Trophoblast cell (in vitro differentiated cells and primary cell): Measurements from ENCODE around the gene ZNF230.

Source experiments
- DNase-seq, 2 donors: peaks; one replicate each; pipeline ENCODE4 v3.0.0-alpha.2; 2016
- H2AFZ ChIP-seq: 2 replicates; pipeline ENCODE4 v1.6.1; 2013; ENCODE audit warnings: low read length, moderate library complexity, mild to moderate bottlenecking; ENCODE audit not compliant: insufficient read depth, poor library complexity
- H2AK5ac ChIP-seq: 2 replicates; pipeline ENCODE4 v1.6.1; 2013; ENCODE audit warnings: mild to moderate bottlenecking, low read length
- H2BK120ac ChIP-seq: 2 replicates; pipeline ENCODE4 v1.6.1; 2013; ENCODE audit warnings: low read length, mild to moderate bottlenecking, moderate library complexity; ENCODE audit not compliant: insufficient read depth, poor library complexity
- H2BK12ac ChIP-seq: 2 replicates; pipeline ENCODE4 v1.6.1; 2013; ENCODE audit warnings: mild to moderate bottlenecking, low read length, moderate library complexity
- H2BK5ac ChIP-seq: 2 replicates; pipeline ENCODE4 v1.6.1; 2013; ENCODE audit warnings: low read length, low read depth, moderate library complexity, mild to moderate bottlenecking; ENCODE audit not compliant: poor library complexity
- H3K14ac ChIP-seq: 2 replicates; pipeline ENCODE4 v1.6.1; 2013; ENCODE audit warnings: mild to moderate bottlenecking, low read length
- H3K18ac ChIP-seq: 2 replicates; pipeline ENCODE4 v1.6.1; 2013; ENCODE audit warnings: mild to moderate bottlenecking, low read length
- H3K23ac ChIP-seq: 2 replicates; pipeline ENCODE4 v1.6.1; 2013; ENCODE audit warnings: low read length
- H3K27ac ChIP-seq: 2 replicates; pipeline ENCODE4 v1.5.1; 2013; ENCODE audit warnings: low read depth, mild to moderate bottlenecking, inconsistent platforms, low read length, moderate library complexity
- H3K27me3 ChIP-seq: 2 replicates; pipeline ENCODE4 v1.6.1; 2013; ENCODE audit warnings: inconsistent platforms, mild to moderate bottlenecking, low read length, moderate library complexity; ENCODE audit not compliant: insufficient read depth
- H3K36me3 ChIP-seq, 2 experiments: 1 replicate in 1 of 2; 2 replicates in 1 of 2; pipeline ENCODE4 v1.6.1; 2013; ENCODE audit warnings: low read length in 2 of 2, mild to moderate bottlenecking in 2 of 2, moderate library complexity in 1 of 2; ENCODE audit not compliant: insufficient read depth in 2 of 2, control insufficient read depth in 1 of 2
- H3K4ac ChIP-seq: 2 replicates; pipeline ENCODE4 v1.6.1; 2013; ENCODE audit warnings: low read depth, mild to moderate bottlenecking, low read length, moderate library complexity
- H3K4me1 ChIP-seq, 2 experiments: 1 replicate in 1 of 2; 2 replicates in 1 of 2; pipeline ENCODE4 v1.6.1; 2013; ENCODE audit warnings: low read length in 2 of 2, mild to moderate bottlenecking in 2 of 2, moderate library complexity in 1 of 2; ENCODE audit not compliant: insufficient read depth in 2 of 2, control insufficient read depth in 1 of 2
- H3K4me2 ChIP-seq: 2 replicates; pipeline ENCODE4 v1.6.1; 2013; ENCODE audit warnings: inconsistent platforms, mild to moderate bottlenecking, low read length, moderate library complexity
- H3K4me3 ChIP-seq: 2 replicates; pipeline ENCODE4 v1.5.1; 2013; ENCODE audit warnings: mild to moderate bottlenecking, low read depth, low read length, inconsistent platforms
- H3K79me1 ChIP-seq: one replicate; pipeline ENCODE4 v1.6.1; 2013; ENCODE audit warnings: low read length
- H3K79me2 ChIP-seq: 2 replicates; pipeline ENCODE4 v1.6.1; 2013; ENCODE audit warnings: low read length, mild to moderate bottlenecking; ENCODE audit not compliant: control insufficient read depth, insufficient read depth, poor library complexity
- H3K9ac ChIP-seq: 2 replicates; pipeline ENCODE4 v1.6.1; 2013; ENCODE audit warnings: mild to moderate bottlenecking, low read length
- H3K9me3 ChIP-seq: 2 replicates; pipeline ENCODE4 v1.6.1; 2013; ENCODE audit warnings: low read depth, mild to moderate bottlenecking, control low read depth, inconsistent platforms, low read length; ENCODE audit not compliant: insufficient read depth
- H4K12ac ChIP-seq: 2 replicates; pipeline ENCODE4 v1.6.1; 2013; ENCODE audit warnings: low read depth, mild to moderate bottlenecking, low read length, moderate library complexity
- H4K8ac ChIP-seq: 2 replicates; pipeline ENCODE4 v1.6.1; 2013; ENCODE audit warnings: low read depth, mild to moderate bottlenecking, low read length, moderate library complexity
- H4K91ac ChIP-seq: one replicate; pipeline ENCODE4 v1.6.1; 2013; ENCODE audit warnings: low read depth, mild to moderate bottlenecking, low read length, moderate library complexity
- WGBS: extraction: QIAGEN DNeasy Blood & Tissue Kit; methylation state at CpG from one replicate; pipeline ENCODE4 v1.1.7; 2013; ENCODE audit warnings: missing lambda C conversion rate; ENCODE audit not compliant: insufficient read length, insufficient coverage; ENCODE audit errors: extremely low coverage; 5-methylcytosine and 5-hydroxymethylcytosine counted together

The ZNF230 gene

GRCh38 chr19:44032001-44032610 is 29.3 kb downstream of the ZNF230 start:
- Histone ChIP-seq H4K8ac (no peak overlapping the region), H3K27me3 (no peaks in the 10 kb centered on the region), H3K36me3 (peaks cover 6 to 28% of the 10 kb centered on the region in 2 experiments), H3K27ac (no peak overlapping the region), H2AK5ac (no peak overlapping the region), H3K4me1 (no peaks in the 10 kb centered on the region), H3K18ac (no peak overlapping the region), H3K4me2 (no peak overlapping the region), H3K14ac (no peak overlapping the region), H3K4me3 (no peak overlapping the region), H2BK12ac (no peak overlapping the region), H2AFZ (no peak overlapping the region), H3K79me2 (no peaks in the 10 kb centered on the region), H3K9ac (no peak overlapping the region), H2BK120ac (no peak overlapping the region), H4K12ac (no peak overlapping the region), H4K91ac (no peak overlapping the region), H3K79me1 (no peaks in the 10 kb centered on the region), H2BK5ac (no peak overlapping the region), H3K23ac (no peak overlapping the region), H3K9me3 (peaks cover 9% of the 10 kb centered on the region), H3K4ac (no peak overlapping the region)
- WGBS, result no CpG with 5 or more reads among the region's 1 CpG
- DNase-seq, result no peak

GRCh38 chr19:44042147-44042546 is 39.4 kb downstream of the ZNF230 start:
- no peak overlapping the region for H3K14ac ChIP-seq
- no peak overlapping the region for H3K23ac ChIP-seq

DNA sequence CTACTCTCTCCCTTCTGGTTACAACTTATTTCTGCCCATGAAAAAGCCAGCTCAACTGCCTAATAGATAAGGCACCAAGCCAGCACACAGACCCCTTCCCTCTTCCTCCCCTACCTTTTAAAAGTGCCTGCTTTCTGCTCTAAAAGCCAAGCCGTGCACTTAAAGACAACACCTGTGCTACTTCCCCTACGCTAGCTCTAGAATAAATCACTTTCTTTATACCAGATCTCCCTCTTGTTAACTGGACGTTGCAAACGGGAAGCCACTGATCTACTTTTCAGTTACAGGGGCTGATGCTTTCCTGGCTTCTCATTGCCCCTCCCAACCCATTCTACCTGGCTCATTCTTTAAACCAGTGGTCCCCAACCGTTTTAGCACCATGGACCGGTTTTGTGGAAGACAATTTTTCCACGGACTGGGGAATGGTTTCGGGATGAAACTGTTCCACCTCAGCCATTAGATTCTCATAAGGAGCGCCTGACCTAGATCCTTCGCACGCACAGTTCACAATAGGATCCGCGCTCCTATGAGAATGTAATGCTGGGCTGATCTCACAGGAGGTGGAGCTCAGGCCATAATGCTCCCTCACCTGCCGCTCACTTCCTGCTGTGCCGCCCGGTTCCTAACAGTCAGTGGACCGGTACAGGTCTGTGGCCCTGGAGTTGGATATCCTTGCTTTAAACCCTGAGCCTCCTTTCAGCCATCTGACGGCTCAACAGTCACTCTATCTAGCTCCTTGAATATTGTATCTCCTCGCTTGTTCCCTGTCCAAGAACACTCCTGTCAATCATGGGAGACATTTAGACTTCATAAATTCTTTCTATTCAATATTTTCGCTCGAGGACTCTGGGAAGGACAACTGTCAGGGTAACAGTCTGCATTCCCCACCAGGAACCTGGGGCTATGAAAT is 48.2 kb downstream of the ZNF230 start:
- Histone ChIP-seq H3K27ac (no peak overlapping the region), H3K4ac (no peak overlapping the region), H3K18ac (no peak overlapping the region), H2BK12ac (no peak overlapping the region), H2BK5ac (no peak overlapping the region), H4K8ac (peak overlapping the region; percentile 92), H3K4me2 (peak overlapping the region; percentile 81), H4K12ac (peak overlapping the region; percentile 55), H3K9me3 (no peaks in the 10 kb centered on the region), H3K79me2 (peaks cover 3% of the 10 kb centered on the region), H3K23ac (no peak overlapping the region), H2AFZ (peak overlapping the region; percentile 93), H3K79me1 (peaks cover 3% of the 10 kb centered on the region), H3K9ac (no peak overlapping the region), H4K91ac (peak overlapping the region; percentile 19), H2BK120ac (no peak overlapping the region), H3K4me3 (peak overlapping the region; percentile 60), H3K14ac (peak overlapping the region; percentile 42), H2AK5ac (no peak overlapping the region), H3K4me1 (peaks cover 0 to 5% of the 10 kb centered on the region in 2 experiments), H3K27me3 (no peaks in the 10 kb centered on the region), H3K36me3 (peaks cover 2 to 3% of the 10 kb centered on the region in 2 experiments)
- WGBS, result no CpG with 5 or more reads among the region's 21 CpGs
- no peak for DNase-seq

More at GRCh38 chr19:44042147-44042546, 39.4 kb downstream of the ZNF230 start:
- Histone ChIP-seq H3K4me3 (no peak overlapping the region), H3K36me3 (no peaks in the 10 kb centered on the region), H3K9me3 (no peaks in the 10 kb centered on the region), H2AFZ (no peak overlapping the region), H2BK120ac (no peak overlapping the region), H3K4ac (no peak overlapping the region), H4K12ac (no peak overlapping the region), H2AK5ac (no peak overlapping the region), H3K18ac (no peak overlapping the region), H3K4me1 (no peaks in the 10 kb centered on the region), H4K91ac (no peak overlapping the region), H3K4me2 (no peak overlapping the region), H3K9ac (no peak overlapping the region), H3K79me1 (no peaks in the 10 kb centered on the region), H3K79me2 (no peaks in the 10 kb centered on the region), H3K27ac (no peak overlapping the region), H2BK12ac (no peak overlapping the region), H2BK5ac (no peak overlapping the region), H3K27me3 (no peaks in the 10 kb centered on the region), H4K8ac (no peak overlapping the region)
- no peak for DNase-seq
- no CpG with 5 or more reads among the region's 2 CpGs for WGBS

- Histone ChIP-seq H3K79me1 (peaks cover 3% of the 10 kb centered on the region), H3K27ac (peak within 1 kb of the TSS; percentile 1), H3K4ac (peak within 1 kb of the TSS; percentile 68), H3K9me3 (no peaks in the 10 kb centered on the region), H4K12ac (peak within 1 kb of the TSS; percentile 79), H2AK5ac (peak within 1 kb of the TSS; percentile 35), H2AFZ (peak within 1 kb of the TSS; percentile 93), H2BK12ac (no peak within 1 kb of the TSS), H4K8ac (peak within 1 kb of the TSS; percentile 96), H2BK120ac (peak within 1 kb of the TSS; percentile 47), H3K9ac (peak within 1 kb of the TSS; percentile 55), H3K4me2 (peak within 1 kb of the TSS; percentile 81), H3K14ac (peak within 1 kb of the TSS; percentile 81), H3K23ac (no peak within 1 kb of the TSS), H3K4me3 (peak within 1 kb of the TSS; percentile 75), H4K91ac (peak within 1 kb of the TSS; percentile 45), H3K79me2 (peaks cover 3% of the 10 kb centered on the region), H3K36me3 (peaks cover 3 to 4% of the 10 kb centered on the region in 2 experiments), H2BK5ac (no peak within 1 kb of the TSS), H3K4me1 (peaks cover 0 to 5% of the 10 kb centered on the region in 2 experiments), H3K18ac (peak within 1 kb of the TSS; percentile 49), H3K27me3 (no peaks in the 10 kb centered on the region)
- WGBS, result no CpG with 5 or more reads among the region's 38 CpGs
- DNase-seq, result peak; percentile 82 to 92
Observed at GRCh38 chr19:44051650-44052402, 49.1 kb downstream of the ZNF230 start, which contains the start of gene ZNF223. Gene ZNF223 (plus strand): TSS chr19:44052036. CDS start chr19:44055177, 3,141 bp downstream.
